Measurements from ENCODE around the gene SLFN14.

GRCh38 chr17:35554668-35555067 is 6.0 kb downstream of the SLFN14 start:
- TF ChIP-seq CTCF (IDR thresholded peaks at IDR 0.05) (no peak), POLR2A (IDR thresholded peaks at IDR 0.05) (no peak)
